A549 treated with Hydrocortisone at 1 μM for 4 hours (cell line): ENCODE data around the gene TEKT5. TPM values are rescaled to one million over a fixed set of nuclear protein-coding genes. Genes with fewer than 3 reads are reported as not detected.

Experiments
- total RNA-seq: library from RNA; stranded (reverse); fragments of 200-300 nt; extraction: Qiagen RNA extraction; gene quantifications from 5 replicates; pipeline ENCODE4 v1.2.3, GENCODE V29; 2022

TEKT5 gene
- 0.08 to 0.17 TPM (median 0.16 TPM) in 3 of 5 replicates, not detected in the others for total RNA-seq

GRCh38 chr16:10694830-10695229, at the start of gene TEKT5:
TEKT5 (minus strand) TSS chr16:10694930; CDS start chr16:10694873, 57 bp downstream.

GRCh38 chr16:10743610-10744369, 49.1 kb upstream of the TEKT5 start, which contains the start of gene NUBP1:
NUBP1 (plus strand) TSS chr16:10743842; CDS start chr16:10743864, 22 bp downstream.

GRCh38 chr16:10579965-10580882, 114.5 kb downstream of the TEKT5 start, which contains the start of gene EMP2:
EMP2 (minus strand) TSS chr16:10580598; CDS start chr16:10547617, 32,981 bp downstream.

Other genes with a start within 250 kb of the TEKT5 start
- gene EMP2, start 114.3 kb downstream of the TEKT5 start, total RNA-seq, result 32.1 to 47.2 TPM (median 42.2 TPM) in 5 replicates
- gene NUBP1, start 48.9 kb upstream of the TEKT5 start, total RNA-seq, result 43.3 to 47.9 TPM (median 46.8 TPM) in 5 replicates
- 0.08 to 0.18 TPM (median 0.13 TPM) in 5 replicates for gene TVP23A, start 123.9 kb upstream of the TEKT5 start, total RNA-seq
- gene CIITA, start 182.3 kb upstream of the TEKT5 start, total RNA-seq, result 0.03 to 0.15 TPM (median 0.13 TPM) in 5 replicates
- gene DEXI, start 247.5 kb upstream of the TEKT5 start, total RNA-seq, result 38.2 to 45.0 TPM (median 42.1 TPM) in 5 replicates
- 9.5 to 12.2 TPM (median 10.6 TPM) in 5 replicates for gene CLEC16A, start 249.6 kb upstream of the TEKT5 start, total RNA-seq